Measurements from ENCODE around the gene EFL1. TPM values are rescaled to one million over a fixed set of nuclear protein-coding genes. Genes with fewer than 3 reads are reported as not detected.

Gene EFL1
- total and polyA plus RNA-seq, 9 of the 15 experiments (the other 6 are each of a cell fraction or from before 2014, with no cell fraction given), result 4.8 to 32.5 (median 16.9) TPM

DNA sequence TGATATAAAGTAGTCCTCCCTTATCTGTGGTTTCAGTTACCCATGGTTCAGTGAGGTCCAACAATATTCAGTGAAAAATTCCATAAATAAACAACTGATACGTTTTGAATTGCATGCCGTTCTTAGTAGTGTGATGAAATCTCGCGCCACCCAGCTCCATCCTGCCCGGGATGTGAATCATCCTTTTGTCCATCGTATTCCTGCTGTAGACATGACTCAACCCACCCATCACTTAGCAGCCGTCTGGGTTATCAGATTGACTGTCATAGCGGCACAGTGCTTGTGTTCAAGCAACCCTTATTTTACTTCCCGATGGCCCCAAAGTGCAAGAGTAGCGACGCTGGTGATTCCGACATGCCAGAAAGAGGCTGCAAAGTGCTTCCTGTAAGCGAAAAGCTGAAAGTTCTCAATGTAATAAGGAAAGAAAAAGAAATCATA lies 168.7 kb downstream of the EFL1 start (continued):
- TF ChIP-seq, protein P1, sequence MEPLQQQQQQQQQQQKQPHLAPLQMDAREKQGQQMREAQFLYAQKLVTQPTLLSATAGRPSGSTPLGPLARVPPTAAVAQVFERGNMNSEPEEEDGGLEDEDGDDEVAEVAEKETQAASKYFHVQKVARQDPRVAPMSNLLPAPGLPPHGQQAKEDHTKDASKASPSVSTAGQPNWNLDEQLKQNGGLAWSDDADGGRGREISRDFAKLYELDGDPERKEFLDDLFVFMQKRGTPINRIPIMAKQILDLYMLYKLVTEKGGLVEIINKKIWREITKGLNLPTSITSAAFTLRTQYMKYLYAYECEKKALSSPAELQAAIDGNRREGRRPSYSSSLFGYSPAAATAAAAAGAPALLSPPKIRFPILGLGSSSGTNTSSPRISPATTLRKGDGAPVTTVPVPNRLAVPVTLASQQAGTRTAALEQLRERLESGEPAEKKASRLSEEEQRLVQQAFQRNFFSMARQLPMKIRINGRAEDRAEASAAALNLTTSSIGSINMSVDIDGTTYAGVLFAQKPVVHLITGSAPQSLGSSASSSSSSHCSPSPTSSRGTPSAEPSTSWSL (CRISPR knock-in tag; IDR thresholded peaks at IDR 0.05; ENCODE audit: borderline replicate concordance), result no peak
- TF ChIP-seq ZNF24 (IDR thresholded peaks at IDR 0.05), result peak; percentile 30; the same call in 1 of the 2 replicates
- TF ChIP-seq FOXK2 (conservative IDR thresholded peaks at IDR 0.05 in 1 of 2, IDR thresholded peaks at IDR 0.05 in 1 of 2; ENCODE audit: low read depth in 2 of 2), result peak; percentile 55 to 75
- no peak for TF ChIP-seq TAF7 (tag; IDR thresholded peaks at IDR 0.05)
- TF ChIP-seq, protein P2, sequence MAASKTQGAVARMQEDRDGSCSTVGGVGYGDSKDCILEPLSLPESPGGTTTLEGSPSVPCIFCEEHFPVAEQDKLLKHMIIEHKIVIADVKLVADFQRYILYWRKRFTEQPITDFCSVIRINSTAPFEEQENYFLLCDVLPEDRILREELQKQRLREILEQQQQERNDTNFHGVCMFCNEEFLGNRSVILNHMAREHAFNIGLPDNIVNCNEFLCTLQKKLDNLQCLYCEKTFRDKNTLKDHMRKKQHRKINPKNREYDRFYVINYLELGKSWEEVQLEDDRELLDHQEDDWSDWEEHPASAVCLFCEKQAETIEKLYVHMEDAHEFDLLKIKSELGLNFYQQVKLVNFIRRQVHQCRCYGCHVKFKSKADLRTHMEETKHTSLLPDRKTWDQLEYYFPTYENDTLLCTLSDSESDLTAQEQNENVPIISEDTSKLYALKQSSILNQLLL (CRISPR knock-in tag; IDR thresholded peaks at IDR 0.05; ENCODE audit: borderline replicate concordance), result no peak
- TF ChIP-seq, protein P3, sequence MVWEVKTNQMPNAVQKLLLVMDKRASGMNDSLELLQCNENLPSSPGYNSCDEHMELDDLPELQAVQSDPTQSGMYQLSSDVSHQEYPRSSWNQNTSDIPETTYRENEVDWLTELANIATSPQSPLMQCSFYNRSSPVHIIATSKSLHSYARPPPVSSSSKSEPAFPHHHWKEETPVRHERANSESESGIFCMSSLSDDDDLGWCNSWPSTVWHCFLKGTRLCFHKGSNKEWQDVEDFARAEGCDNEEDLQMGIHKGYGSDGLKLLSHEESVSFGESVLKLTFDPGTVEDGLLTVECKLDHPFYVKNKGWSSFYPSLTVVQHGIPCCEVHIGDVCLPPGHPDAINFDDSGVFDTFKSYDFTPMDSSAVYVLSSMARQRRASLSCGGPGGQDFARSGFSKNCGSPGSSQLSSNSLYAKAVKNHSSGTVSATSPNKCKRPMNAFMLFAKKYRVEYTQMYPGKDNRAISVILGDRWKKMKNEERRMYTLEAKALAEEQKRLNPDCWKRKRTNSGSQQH (CRISPR knock-in tag; IDR thresholded peaks at IDR 0.05), result no peak
- peak; percentile 92 for TF ChIP-seq SMARCA4 (IDR thresholded peaks at IDR 0.05)
- peak; percentile 98 for TF ChIP-seq MEIS2 (IDR thresholded peaks at IDR 0.05; ENCODE audit: partially characterized antibody)
- TF ChIP-seq, protein P4, sequence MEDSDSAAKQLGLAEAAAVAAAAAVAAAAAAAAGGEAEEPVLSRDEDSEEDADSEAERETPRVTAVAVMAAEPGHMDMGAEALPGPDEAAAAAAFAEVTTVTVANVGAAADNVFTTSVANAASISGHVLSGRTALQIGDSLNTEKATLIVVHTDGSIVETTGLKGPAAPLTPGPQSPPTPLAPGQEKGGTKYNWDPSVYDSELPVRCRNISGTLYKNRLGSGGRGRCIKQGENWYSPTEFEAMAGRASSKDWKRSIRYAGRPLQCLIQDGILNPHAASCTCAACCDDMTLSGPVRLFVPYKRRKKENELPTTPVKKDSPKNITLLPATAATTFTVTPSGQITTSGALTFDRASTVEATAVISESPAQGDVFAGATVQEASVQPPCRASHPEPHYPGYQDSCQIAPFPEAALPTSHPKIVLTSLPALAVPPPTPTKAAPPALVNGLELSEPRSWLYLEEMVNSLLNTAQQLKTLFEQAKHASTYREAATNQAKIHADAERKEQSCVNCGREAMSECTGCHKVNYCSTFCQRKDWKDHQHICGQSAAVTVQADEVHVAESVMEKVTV (CRISPR knock-in tag; IDR thresholded peaks at IDR 0.05), result no peak
- TF ChIP-seq MEF2D (tag; conservative IDR thresholded peaks at IDR 0.05; ENCODE audit: low read depth), result no peak; the same call in 1 of the 2 replicates
- TF ChIP-seq ESRRA (IDR thresholded peaks at IDR 0.05; ENCODE audit: borderline replicate concordance, low read depth), result no peak
- TF ChIP-seq TCF7 (IDR thresholded peaks at IDR 0.05; ENCODE audit: borderline replicate concordance), result no peak
- no peak for TF ChIP-seq MED1 (CRISPR knock-in tag; IDR thresholded peaks at IDR 0.05; ENCODE audit: borderline replicate concordance)
- no peak; the same call in 1 of the 2 replicates for TF ChIP-seq ETV5 (CRISPR knock-in tag; IDR thresholded peaks at IDR 0.05; ENCODE audit: low read depth)
- TF ChIP-seq MXI1 (IDR thresholded peaks at IDR 0.05; ENCODE audit: low read depth, low read length), result no peak
- TF ChIP-seq SIRT6 (IDR thresholded peaks at IDR 0.05; ENCODE audit: low read depth, low read length), result no peak
- TF ChIP-seq, protein P5, sequence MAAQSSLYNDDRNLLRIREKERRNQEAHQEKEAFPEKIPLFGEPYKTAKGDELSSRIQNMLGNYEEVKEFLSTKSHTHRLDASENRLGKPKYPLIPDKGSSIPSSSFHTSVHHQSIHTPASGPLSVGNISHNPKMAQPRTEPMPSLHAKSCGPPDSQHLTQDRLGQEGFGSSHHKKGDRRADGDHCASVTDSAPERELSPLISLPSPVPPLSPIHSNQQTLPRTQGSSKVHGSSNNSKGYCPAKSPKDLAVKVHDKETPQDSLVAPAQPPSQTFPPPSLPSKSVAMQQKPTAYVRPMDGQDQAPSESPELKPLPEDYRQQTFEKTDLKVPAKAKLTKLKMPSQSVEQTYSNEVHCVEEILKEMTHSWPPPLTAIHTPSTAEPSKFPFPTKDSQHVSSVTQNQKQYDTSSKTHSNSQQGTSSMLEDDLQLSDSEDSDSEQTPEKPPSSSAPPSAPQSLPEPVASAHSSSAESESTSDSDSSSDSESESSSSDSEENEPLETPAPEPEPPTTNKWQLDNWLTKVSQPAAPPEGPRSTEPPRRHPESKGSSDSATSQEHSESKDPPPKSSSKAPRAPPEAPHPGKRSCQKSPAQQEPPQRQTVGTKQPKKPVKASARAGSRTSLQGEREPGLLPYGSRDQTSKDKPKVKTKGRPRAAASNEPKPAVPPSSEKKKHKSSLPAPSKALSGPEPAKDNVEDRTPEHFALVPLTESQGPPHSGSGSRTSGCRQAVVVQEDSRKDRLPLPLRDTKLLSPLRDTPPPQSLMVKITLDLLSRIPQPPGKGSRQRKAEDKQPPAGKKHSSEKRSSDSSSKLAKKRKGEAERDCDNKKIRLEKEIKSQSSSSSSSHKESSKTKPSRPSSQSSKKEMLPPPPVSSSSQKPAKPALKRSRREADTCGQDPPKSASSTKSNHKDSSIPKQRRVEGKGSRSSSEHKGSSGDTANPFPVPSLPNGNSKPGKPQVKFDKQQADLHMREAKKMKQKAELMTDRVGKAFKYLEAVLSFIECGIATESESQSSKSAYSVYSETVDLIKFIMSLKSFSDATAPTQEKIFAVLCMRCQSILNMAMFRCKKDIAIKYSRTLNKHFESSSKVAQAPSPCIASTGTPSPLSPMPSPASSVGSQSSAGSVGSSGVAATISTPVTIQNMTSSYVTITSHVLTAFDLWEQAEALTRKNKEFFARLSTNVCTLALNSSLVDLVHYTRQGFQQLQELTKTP (IDR thresholded peaks at IDR 0.05; ENCODE audit: low read depth in 1 of 2, partially characterized antibody in 2 of 2), result peak in 1 of 2 experiments; percentile 68
- TF ChIP-seq ZC3H11A (IDR thresholded peaks at IDR 0.05; ENCODE audit: low read depth, low read length), result no peak
- no peak for TF ChIP-seq RBBP5 (IDR thresholded peaks at IDR 0.05; ENCODE audit: borderline replicate concordance, insufficient read depth, low read length, poor library complexity, severe bottlenecking)

All from K562 (cell line).